ENCODE data around the gene DCPS. TPM values are rescaled to one million over a fixed set of nuclear protein-coding genes. Genes with fewer than 3 reads are reported as not detected.

The DCPS gene
- total and polyA plus RNA-seq, 2 of the 4 experiments (the other 2 are of a cell fraction): 19.7 to 34.8 TPM

- TF ChIP-seq USF2 (IDR thresholded peaks at IDR 0.05; ENCODE audit: low read depth, low read length) (no peak), FOS (IDR thresholded peaks at IDR 0.05; ENCODE audit: low read depth, low read length) (no peak), RAD21 (IDR thresholded peaks at IDR 0.05; ENCODE audit: low read length) (no peak), CTCF (conservative IDR thresholded peaks at IDR 0.05; ENCODE audit: low read depth, low read length) (no peak), ELK1 (IDR thresholded peaks at IDR 0.05; ENCODE audit: borderline replicate concordance, low read depth, low read length) (no peak), SMC3 (IDR thresholded peaks at IDR 0.05; ENCODE audit: low read depth, low read length) (no peak), NFE2L2 (IDR thresholded peaks at IDR 0.05; ENCODE audit: low read depth, low read length) (no peak), MAZ (IDR thresholded peaks at IDR 0.05; ENCODE audit: borderline replicate concordance, low read depth, low read length) (no peak), MAFK (IDR thresholded peaks at IDR 0.05; ENCODE audit: low read depth, low read length) (no peak), RFX5 (IDR thresholded peaks at IDR 0.05; ENCODE audit: low read depth, low read length) (no peak)
- no peak overlapping the region; the same call in 1 of the 2 replicates for H4K5ac ChIP-seq (ENCODE audit: low read depth, low read length)
- H3K23ac ChIP-seq (ENCODE audit: low read depth, low read length): no peak overlapping the region; the same call in 1 of the 2 replicates
- no TSS peak for BruUV-seq (replicated peaks)
- dilution Hi-C loops (cut with HindIII; ENCODE audit: low sequenced_read_pairs, unreplicated experiment) (no loop called here), intact Hi-C loops (cut with micrococcal nuclease) (no loop called here), in situ Hi-C loops (cut with MboI; ENCODE audit: low sequenced_read_pairs) (no loop called here)
- H3K4me3 ChIP-seq (ENCODE audit: insufficient read depth, low read depth, low read length): no peak overlapping the region
- DNase-seq (no peak), ATAC-seq (ENCODE audit: low read depth) (no peak)
- CTCF ChIA-PET: no interaction called here
- peaks cover 4 to 27% of the 10 kb centered on the region in 2 experiments; a peak in 3 of 4 replicates for H3K79me1 ChIP-seq (ENCODE audit: low read depth in 1 of 2, low read length in 2 of 2)
- WGBS, 2 experiments (ENCODE audit: extremely low coverage in 2 of 2, insufficient read length in 1 of 2): 100% methylated on average over 3 of the region's 10 CpGs; no CpG with 5 or more reads in 1 of the 2 experiments
- H3K4me2 ChIP-seq (ENCODE audit: low read depth, low read length): no peak overlapping the region
- H3K9me3 ChIP-seq (ENCODE audit: control insufficient read depth, insufficient read depth, low read length): no peaks in the 10 kb centered on the region
- no peak overlapping the region for H4K91ac ChIP-seq (ENCODE audit: insufficient read depth, low read depth, low read length)
- no peak overlapping the region for H3K9ac ChIP-seq (ENCODE audit: low read depth, low read length)
- peaks cover 3% of the 10 kb centered on the region; the same call in 1 of the 2 replicates for H3K4me1 ChIP-seq (ENCODE audit: control insufficient read depth, insufficient read depth, low read length)
- no peaks in the 10 kb centered on the region for H3K27me3 ChIP-seq (ENCODE audit: control insufficient read depth, insufficient read depth, low read length)
- no peak overlapping the region for H3K27ac ChIP-seq (ENCODE audit: insufficient read depth, low read length)
- H3K14ac ChIP-seq (replicated peaks; ENCODE audit: low read depth, low read length): no peak overlapping the region
- H3K56ac ChIP-seq (ENCODE audit: extremely low read depth, insufficient read depth, low read length): no peak overlapping the region
- H4K20me1 ChIP-seq (ENCODE audit: insufficient read depth, low read length): no peaks in the 10 kb centered on the region
- peak overlapping the region; percentile 74 to 91; a peak in 2 of 4 replicates for H4K8ac ChIP-seq (ENCODE audit: low read depth in 2 of 2, low read length in 2 of 2)
- no peak overlapping the region for H2BK5ac ChIP-seq (ENCODE audit: low read depth, low read length, poor library complexity, severe bottlenecking)
- no peak overlapping the region for H3K18ac ChIP-seq (ENCODE audit: low read depth, low read length)
- no peak overlapping the region for H2AK9ac ChIP-seq (replicated peaks; ENCODE audit: low read depth, low read length, poor library complexity)
- no peak overlapping the region for H2AK5ac ChIP-seq (ENCODE audit: low read depth, low read length)
- POLR2A ChIA-PET (ENCODE audit: unreplicated experiment): no interaction called here
- H3K4ac ChIP-seq (ENCODE audit: low read depth, low read length): no peak overlapping the region; the same call in 1 of the 2 replicates
- peaks cover 5% of the 10 kb centered on the region; the same call in 1 of the 2 replicates for H3K9me1 ChIP-seq (ENCODE audit: insufficient read depth, low read length)
- peak overlapping the region; percentile 97 for H2AFZ ChIP-seq (replicated peaks; ENCODE audit: low read length, poor library complexity)
- no peak overlapping the region for H2BK20ac ChIP-seq (ENCODE audit: low read depth, low read length)
- H2BK120ac ChIP-seq (ENCODE audit: low read depth, low read length): no peak overlapping the region
- no peak overlapping the region for H2BK15ac ChIP-seq (ENCODE audit: low read depth, low read length)
- H3K36me3 ChIP-seq (ENCODE audit: control insufficient read depth, insufficient read depth, low read length): peaks cover 10% of the 10 kb centered on the region
These were observed 22.1 kb upstream of the DCPS start for GRCh38 chr11:126281666-126282175.

Measured in IMR-90 (cell line).